PC-9 (cell line): ENCODE data around the gene TMEM44. TPM values are rescaled to one million over a fixed set of nuclear protein-coding genes. Genes with fewer than 3 reads are reported as not detected.

Experiments
- BruUV-seq: library from RNA; stranded (reverse); fragments of 400-500 nt; replicated peaks from 2 replicates; lab custom pipeline; 2021; lab: Mats Ljungman, UMichigan
- CTCF ChIA-PET: fragments of 300-600 bp; sonication (Branson Sonifier 250); formaldehyde crosslinking; loops from one replicate; lab custom pipeline; 2022; ENCODE audit warnings: antibody characterized with exemption; lab: Charles Lee
- POLR2A ChIA-PET: fragments of 300-600 bp; sonication (Branson Sonifier 250); formaldehyde crosslinking; loops from one replicate; lab custom pipeline; 2022; ENCODE audit warnings: antibody characterized with exemption; ENCODE audit not compliant: unreplicated experiment; lab: Charles Lee
- DNase-seq, 2 experiments: peaks; one replicate each; pipeline versions ENCODE4 v3.0.0 to v3.0.0-alpha.2; 2015 to 2022; ENCODE audit warnings: mixed read lengths in 1 of 2
- H2AFZ ChIP-seq: fragments of 200-600 bp; sonication (generic); 2 replicates; pipeline ENCODE4 v1.8.1; 2017; ENCODE audit warnings: antibody characterized with exemption
- H3F3A ChIP-seq: fragments of 200-600 bp; sonication (generic); 2 replicates; pipeline ENCODE4 v1.8.1; 2017; ENCODE audit warnings: antibody characterized with exemption, mild to moderate bottlenecking, low read depth; ENCODE audit not compliant: insufficient read depth
- H3K27ac ChIP-seq: fragments of 200-600 bp; sonication (generic); 2 replicates; pipeline ENCODE4 v1.6.1; 2016; ENCODE audit warnings: mixed run types
- H3K27me3 ChIP-seq: fragments of 200-600 bp; sonication (generic); 2 replicates; pipeline ENCODE4 v1.6.1; 2016; ENCODE audit warnings: low read depth, mixed run types; ENCODE audit not compliant: insufficient read depth
- H3K36me3 ChIP-seq: fragments of 200-600 bp; sonication (generic); 2 replicates; pipeline ENCODE4 v1.6.1; 2016; ENCODE audit warnings: low read depth, mixed run types
- H3K4me1 ChIP-seq: fragments of 200-600 bp; sonication (generic); replicated peaks from 2 replicates; pipeline ENCODE4 v1.6.1; 2016; ENCODE audit warnings: mixed run types; ENCODE audit not compliant: insufficient read depth
- H3K4me2 ChIP-seq: fragments of 200-600 bp; sonication (generic); 2 replicates; pipeline ENCODE4 v1.6.1; 2017; ENCODE audit warnings: mixed run types
- H3K4me3 ChIP-seq: fragments of 200-600 bp; sonication (generic); 2 replicates; pipeline ENCODE4 v1.6.1; 2016; ENCODE audit warnings: mixed run types
- H3K79me2 ChIP-seq: fragments of 200-600 bp; sonication (generic); 2 replicates; pipeline ENCODE4 v1.6.1; 2017; ENCODE audit warnings: low read depth, mixed run types
- H3K9me2 ChIP-seq: fragments of 200-600 bp; sonication (generic); 2 replicates; pipeline ENCODE4 v1.8.1; 2017; ENCODE audit warnings: mild to moderate bottlenecking; ENCODE audit not compliant: insufficient read depth
- H3K9me3 ChIP-seq: fragments of 200-600 bp; sonication (generic); 2 replicates; pipeline ENCODE4 v1.8.1; 2016; ENCODE audit warnings: low read depth; ENCODE audit not compliant: insufficient read depth
- H4K20me1 ChIP-seq: fragments of 200-600 bp; sonication (generic); 2 replicates; pipeline ENCODE4 v1.8.1; 2017; ENCODE audit not compliant: insufficient read depth
- CTCF ChIP-seq: fragments of 200-600 bp; sonication (generic); conservative IDR thresholded peaks from 2 replicates; pipeline ENCODE4 v1.6.1; 2017; ENCODE audit warnings: mixed run types, antibody characterized with exemption, mild to moderate bottlenecking, moderate library complexity
- EZH2 ChIP-seq: fragments of 200-600 bp; sonication (generic); IDR thresholded peaks from 2 replicates; pipeline ENCODE4 v1.8.0; 2017; ENCODE audit warnings: antibody characterized with exemption, low read depth
- intact Hi-C: fragments of 100-400 bp; cut with micrococcal nuclease; formaldehyde crosslinking; loops from one replicate; pipeline ENCODE4 v1.10.0; 2022; ENCODE audit not compliant: unreplicated experiment
- total RNA-seq: library from RNA; stranded (reverse); gene quantifications from 2 replicates; pipeline ENCODE4 v1.2.3, GENCODE V29; 2021

TMEM44 gene
- total RNA-seq, 1 experiment from 2014 or later = 37.5 TPM

DNA sequence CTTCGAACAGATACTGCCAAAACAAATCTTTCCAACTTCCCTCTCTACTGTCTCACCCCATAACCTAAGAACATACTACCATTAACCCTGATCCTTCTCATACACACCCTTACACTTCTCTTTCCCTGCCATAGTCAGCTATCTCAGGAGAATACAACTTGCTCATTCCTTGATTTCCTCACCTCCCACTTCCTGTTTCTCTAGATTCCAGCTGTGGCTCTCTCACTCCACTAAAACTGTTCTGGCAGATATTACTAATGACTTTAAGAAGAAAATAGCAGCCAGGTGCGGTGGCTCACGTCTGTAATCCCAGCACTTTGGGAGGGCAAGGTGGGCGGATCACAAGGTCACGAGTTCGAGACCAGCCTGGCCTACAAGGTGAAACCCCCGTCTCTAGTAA lies 34.1 kb upstream of the TMEM44 start:
- TF ChIP-seq EZH2 = no peak
- no peak for TF ChIP-seq CTCF
- ChIA-PET CTCF (interaction anchor here (0.6 kb wide), 1 partner anchor 74 kb away, joined by 3 read pairs; no protein-coding TSS in a partner anchor), POLR2A (interaction anchor here (0.6 kb wide), 1 partner anchor 74 kb away, joined by 3 read pairs; no protein-coding TSS in a partner anchor)
- Histone ChIP-seq H3K27me3 (no peaks in the 10 kb centered on the region), H3K4me2 (no peak overlapping the region), H3K4me1 (peaks cover 13% of the 10 kb centered on the region; the same call in 1 of the 2 replicates), H3K27ac (no peak overlapping the region), H3K9me2 (no peaks in the 10 kb centered on the region), H3K9me3 (no peaks in the 10 kb centered on the region), H3F3A (no peaks in the 10 kb centered on the region), H3K4me3 (no peak overlapping the region), H4K20me1 (peaks cover 15% of the 10 kb centered on the region), H2AFZ (no peak overlapping the region), H3K79me2 (peaks cover 26% of the 10 kb centered on the region), H3K36me3 (peaks cover 12% of the 10 kb centered on the region)
- no TSS peak for BruUV-seq
- DNase-seq = no peak
- intact Hi-C loops = no loop called here

- no peaks in the 10 kb centered on the region for H3K9me3 ChIP-seq
- H3F3A ChIP-seq = no peaks in the 10 kb centered on the region
- H3K4me3 ChIP-seq = no peak overlapping the region
- ChIA-PET POLR2A (no interaction called here), CTCF (no interaction called here)
- no peaks in the 10 kb centered on the region for H3K9me2 ChIP-seq
- TF ChIP-seq EZH2 = no peak
- no peak for TF ChIP-seq CTCF
- no TSS peak for BruUV-seq
- no peaks in the 10 kb centered on the region for H3K27me3 ChIP-seq
- peaks cover 5% of the 10 kb centered on the region for H3K79me2 ChIP-seq
- H3K4me1 ChIP-seq = no peaks in the 10 kb centered on the region
- no peak overlapping the region for H3K27ac ChIP-seq
- H4K20me1 ChIP-seq = peaks cover under 1% of the 10 kb centered on the region
- H3K4me2 ChIP-seq = no peak overlapping the region
- DNase-seq = no peak
- intact Hi-C loops = no loop called here
- peaks cover 19% of the 10 kb centered on the region for H3K36me3 ChIP-seq
- no peak overlapping the region for H2AFZ ChIP-seq
These were observed 31.6 kb upstream of the TMEM44 start for GRCh38 chr3:194664857-194665256.

DNA sequence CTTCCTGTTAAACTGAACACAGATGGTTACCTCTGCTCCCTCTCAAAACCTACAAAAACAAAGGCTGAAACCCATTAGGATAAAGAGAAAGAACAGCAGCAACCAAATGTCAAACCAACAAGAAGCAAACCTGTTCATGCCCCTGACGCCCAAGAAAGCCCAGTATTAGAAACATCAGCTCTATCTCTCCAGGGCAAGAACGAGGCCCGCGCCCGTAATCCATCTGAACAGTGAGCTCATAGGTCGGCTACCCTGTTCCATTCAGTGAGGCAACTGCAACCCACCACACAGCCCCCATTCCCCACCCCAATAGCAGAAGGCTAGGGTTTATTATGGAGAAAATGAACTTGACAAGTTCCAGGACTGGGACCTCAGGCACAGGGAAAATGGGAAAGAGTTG lies 28.7 kb upstream of the TMEM44 start:
- no peaks in the 10 kb centered on the region for H3K79me2 ChIP-seq
- CTCF ChIA-PET = no interaction called here
- no peak for DNase-seq
- H4K20me1 ChIP-seq = no peaks in the 10 kb centered on the region
- no peak overlapping the region for H3K4me3 ChIP-seq
- H3K4me2 ChIP-seq = no peak overlapping the region
- peaks cover 19% of the 10 kb centered on the region for H3K36me3 ChIP-seq
- BruUV-seq = no TSS peak
- no peaks in the 10 kb centered on the region for H3K9me2 ChIP-seq
- no peaks in the 10 kb centered on the region for H3K27me3 ChIP-seq
- POLR2A ChIA-PET = no interaction called here
- TF ChIP-seq EZH2 = no peak
- no peak for TF ChIP-seq CTCF
- H2AFZ ChIP-seq = no peak overlapping the region
- intact Hi-C loops = no loop called here
- no peaks in the 10 kb centered on the region for H3F3A ChIP-seq
- H3K4me1 ChIP-seq = no peaks in the 10 kb centered on the region
- H3K9me3 ChIP-seq = no peaks in the 10 kb centered on the region
- no peak overlapping the region for H3K27ac ChIP-seq
